HCT116 (cell line): ENCODE results near the gene CCDC188. TPM values are rescaled to one million over a fixed set of nuclear protein-coding genes. Genes with fewer than 3 reads are reported as not detected.

Experiments
- ATAC-seq: fragments of 200-7000 bp; cut with Tn5 transposase; 2 replicates; pipeline ENCODE4 v1.9.1; 2020; ENCODE audit warnings: mild to moderate bottlenecking, moderate library complexity
- BruUV-seq: library from RNA; stranded (reverse); fragments of 400-500 nt; replicated peaks from 2 replicates; lab custom pipeline; 2021; lab: Mats Ljungman, UMichigan
- CTCF ChIA-PET: fragments of 300-600 bp; sonication (Branson Sonifier 250); formaldehyde crosslinking; loops from one replicate; lab custom pipeline; 2021; ENCODE audit warnings: antibody characterized with exemption; lab: Charles Lee
- POLR2A ChIA-PET: fragments of 300-600, 350-600 bp; sonication (Branson Sonifier 250); formaldehyde crosslinking; loops from one replicate; lab custom pipeline; 2021; ENCODE audit warnings: antibody characterized with exemption; lab: Charles Lee
- RAD21 ChIA-PET, 2 experiments: fragments of 300-600 bp; sonication (Branson Sonifier 250); formaldehyde crosslinking; loops; one replicate each; lab custom pipeline; 2023; ENCODE audit warnings: low total read pairs in 2 of 2; ENCODE audit not compliant: uncharacterized antibody in 2 of 2, unreplicated experiment in 2 of 2, low non-redundant PET in 1 of 2; lab: Charles Lee
- DNase-seq: peaks from one replicate; pipeline ENCODE4 v3.0.0-alpha.2; 2010; ENCODE audit warnings: low read depth, low spot score
- H2AFZ ChIP-seq: fragments of 200-600 bp; shearing (Covaris generic), sonication (generic); 2 replicates; pipeline ENCODE4 v1.6.1; 2017; ENCODE audit warnings: low read depth, mixed run types, mixed read lengths, antibody characterized with exemption, low read length; ENCODE audit not compliant: poor library complexity, severe bottlenecking
- H3K27ac ChIP-seq: 2 replicates; pipeline ENCODE4 v1.5.1; 2012; ENCODE audit warnings: low read depth, low read length
- H3K27me3 ChIP-seq: fragments of 200-600 bp; sonication (generic); 2 replicates; pipeline ENCODE4 v1.6.1; 2016; ENCODE audit warnings: mixed run types, low read length, mixed read lengths; ENCODE audit not compliant: insufficient read depth
- H3K36me3 ChIP-seq, 2 experiments: fragments of 200-500 bp in 1 of 2; fragments of 200-600 bp in 1 of 2; sonication (Bioruptor generic) in 1 of 2; sonication (generic) in 1 of 2; 2 replicates each; pipeline versions ENCODE4 v1.5.1 to v1.6.1; 2014 to 2016; ENCODE audit warnings: low read length in 2 of 2, inconsistent platforms in 1 of 2, mixed read lengths in 1 of 2, mixed run types in 1 of 2; ENCODE audit not compliant: insufficient read depth in 2 of 2, control insufficient read depth in 1 of 2
- H3K4me1 ChIP-seq, 2 experiments: fragments of 200-600 bp in 1 of 2; sonication (generic) in 1 of 2; 2 replicates each; pipeline versions ENCODE4 v1.5.1 to v1.6.1; 2012 to 2017; ENCODE audit warnings: low read length in 2 of 2, inconsistent platforms in 1 of 2, mild to moderate bottlenecking in 1 of 2, mixed read lengths in 1 of 2, mixed run types in 1 of 2, moderate library complexity in 1 of 2; ENCODE audit not compliant: insufficient read depth in 2 of 2, control insufficient read depth in 1 of 2
- H3K4me2 ChIP-seq: fragments of 200-600 bp; sonication (generic); 2 replicates; pipeline ENCODE4 v1.6.1; 2017; ENCODE audit warnings: mixed run types, low read length, mixed read lengths
- H3K4me3 ChIP-seq, 2 experiments: fragments of 200-600 bp in 1 of 2; sonication (generic) in 1 of 2; replicated peaks in 1 of 2; 2 replicates each; pipeline ENCODE4 v1.5.1; 2011 to 2016; ENCODE audit warnings: low read length in 2 of 2, control low read depth in 1 of 2, low read depth in 1 of 2, mild to moderate bottlenecking in 1 of 2, mixed read lengths in 1 of 2, mixed run types in 1 of 2
- H3K79me2 ChIP-seq: fragments of 200-600 bp; sonication (generic); 2 replicates; pipeline ENCODE4 v1.6.1; 2017; ENCODE audit warnings: mild to moderate bottlenecking, mixed run types, low read length, moderate library complexity, mixed read lengths; ENCODE audit not compliant: insufficient read depth
- H3K9ac ChIP-seq: fragments of 200-600 bp; sonication (generic); 2 replicates; pipeline ENCODE4 v1.6.1; 2016; ENCODE audit warnings: low read length, mixed read lengths
- H3K9me2 ChIP-seq: fragments of 200-600 bp; sonication (generic), shearing (Covaris generic); 2 replicates; pipeline ENCODE4 v1.6.1; 2017; ENCODE audit warnings: mixed run types, mild to moderate bottlenecking, moderate library complexity; ENCODE audit not compliant: insufficient read depth
- H3K9me3 ChIP-seq, 2 experiments: fragments of 200-500 bp in 1 of 2; fragments of 200-600 bp in 1 of 2; sonication (Bioruptor generic) in 1 of 2; sonication (generic) in 1 of 2; 2 replicates each; pipeline ENCODE4 v1.6.1; 2014 to 2017; ENCODE audit warnings: low read length in 2 of 2, mixed read lengths in 2 of 2, inconsistent platforms in 1 of 2, low read depth in 1 of 2, mild to moderate bottlenecking in 1 of 2, mixed run types in 1 of 2, moderate library complexity in 1 of 2; ENCODE audit not compliant: control insufficient read depth in 1 of 2, insufficient read depth in 1 of 2
- H4K20me1 ChIP-seq: fragments of 200-600 bp; sonication (generic), shearing (Covaris generic); 2 replicates; pipeline ENCODE4 v1.6.1; 2017; ENCODE audit warnings: mixed run types, mild to moderate bottlenecking, moderate library complexity; ENCODE audit not compliant: insufficient read depth
- CBX3 ChIP-seq: IDR thresholded peaks from 2 replicates; pipeline ENCODE4 v1.6.1; 2012; ENCODE audit warnings: low read depth
- CEBPB ChIP-seq: IDR thresholded peaks from 2 replicates; pipeline ENCODE4 v1.6.1; 2012; ENCODE audit warnings: low read depth
- EGR1 ChIP-seq: IDR thresholded peaks from 2 replicates; pipeline ENCODE4 v1.6.1; 2012; ENCODE audit warnings: low read depth
- ELF1 ChIP-seq: IDR thresholded peaks from 2 replicates; pipeline ENCODE4 v1.6.1; 2012; ENCODE audit warnings: low read depth, borderline replicate concordance
- EZH2phosphoT487 ChIP-seq: fragments of 200-600 bp; IDR thresholded peaks from 2 replicates; pipeline ENCODE4 v1.6.1; 2018; ENCODE audit warnings: antibody characterized with exemption, borderline replicate concordance
- FOSL1 ChIP-seq: IDR thresholded peaks from 2 replicates; pipeline ENCODE4 v1.6.1; 2012; ENCODE audit warnings: low read depth
- JUND ChIP-seq: IDR thresholded peaks from 2 replicates; pipeline ENCODE4 v1.6.1; 2012
- POLR2A ChIP-seq: IDR thresholded peaks from 2 replicates; pipeline ENCODE4 v1.7.0; 2011; ENCODE audit warnings: borderline replicate concordance; ENCODE audit not compliant: insufficient read depth, insufficient read length; ENCODE audit errors: extremely low read depth
- POLR2AphosphoS5 ChIP-seq: IDR thresholded peaks from 2 replicates; pipeline ENCODE4 v1.6.1; 2011; ENCODE audit warnings: mild to moderate bottlenecking, low read depth, low read length, moderate library complexity
- SIN3A ChIP-seq: IDR thresholded peaks from 2 replicates; pipeline ENCODE4 v1.6.1; 2012; ENCODE audit warnings: low read depth
- SP1 ChIP-seq: IDR thresholded peaks from 2 replicates; pipeline ENCODE4 v1.6.1; 2012; ENCODE audit warnings: low read depth
- SRF ChIP-seq: IDR thresholded peaks from 2 replicates; pipeline ENCODE4 v1.6.1; 2012; ENCODE audit warnings: low read depth
- TCF7L2 ChIP-seq: IDR thresholded peaks from 2 replicates; pipeline ENCODE4 v1.7.0; 2011; ENCODE audit warnings: borderline replicate concordance, inconsistent platforms; ENCODE audit not compliant: insufficient read depth, insufficient read length; ENCODE audit errors: extremely low read depth
- YY1 ChIP-seq: IDR thresholded peaks from 2 replicates; pipeline ENCODE4 v1.6.1; 2011; ENCODE audit warnings: low read length, low read depth, moderate library complexity, mild to moderate bottlenecking; ENCODE audit not compliant: insufficient replicate concordance; ENCODE audit errors: extremely low read depth
- ZFX ChIP-seq: fragments of 450-650 bp; IDR thresholded peaks from 2 replicates; pipeline ENCODE4 v1.6.1; 2017
- ZNF274 ChIP-seq: fragments of 200-500 bp; sonication (Bioruptor generic); IDR thresholded peaks from 2 replicates; pipeline ENCODE4 v1.6.1; 2014; ENCODE audit warnings: mild to moderate bottlenecking, low read depth, low read length, inconsistent platforms
- intact Hi-C: fragments of 100-400 bp; cut with micrococcal nuclease; formaldehyde crosslinking; loops from 2 replicates; pipeline ENCODE4 v1.10.0; 2022
- total RNA-seq: library from RNA; stranded (reverse); gene quantifications from one replicate; pipeline ENCODE4 v1.2.1, GENCODE V29; 2021; ENCODE audit not compliant: unreplicated experiment
- TF ChIP-seq, protein P1 (sequence below): IDR thresholded peaks from 2 replicates; pipeline ENCODE4 v1.6.1; 2012
- TF ChIP-seq, protein P2 (sequence below), 3 experiments: fragments of 200-600 bp in 1 of 3; sonication (generic) in 1 of 3; IDR thresholded peaks in 2 of 3; conservative IDR thresholded peaks in 1 of 3; 2 replicates each; pipeline ENCODE4 v1.5.1; 2012 to 2017; ENCODE audit warnings: low read depth in 2 of 3, low read length in 2 of 3, antibody characterized with exemption in 1 of 3, borderline replicate concordance in 1 of 3, control low read depth in 1 of 3, mild to moderate bottlenecking in 1 of 3, mixed read lengths in 1 of 3, mixed run types in 1 of 3, moderate library complexity in 1 of 3; ENCODE audit not compliant: insufficient read depth in 1 of 3

CCDC188 gene
- total RNA-seq, 1 experiment from 2014 or later: not detected

DNA sequence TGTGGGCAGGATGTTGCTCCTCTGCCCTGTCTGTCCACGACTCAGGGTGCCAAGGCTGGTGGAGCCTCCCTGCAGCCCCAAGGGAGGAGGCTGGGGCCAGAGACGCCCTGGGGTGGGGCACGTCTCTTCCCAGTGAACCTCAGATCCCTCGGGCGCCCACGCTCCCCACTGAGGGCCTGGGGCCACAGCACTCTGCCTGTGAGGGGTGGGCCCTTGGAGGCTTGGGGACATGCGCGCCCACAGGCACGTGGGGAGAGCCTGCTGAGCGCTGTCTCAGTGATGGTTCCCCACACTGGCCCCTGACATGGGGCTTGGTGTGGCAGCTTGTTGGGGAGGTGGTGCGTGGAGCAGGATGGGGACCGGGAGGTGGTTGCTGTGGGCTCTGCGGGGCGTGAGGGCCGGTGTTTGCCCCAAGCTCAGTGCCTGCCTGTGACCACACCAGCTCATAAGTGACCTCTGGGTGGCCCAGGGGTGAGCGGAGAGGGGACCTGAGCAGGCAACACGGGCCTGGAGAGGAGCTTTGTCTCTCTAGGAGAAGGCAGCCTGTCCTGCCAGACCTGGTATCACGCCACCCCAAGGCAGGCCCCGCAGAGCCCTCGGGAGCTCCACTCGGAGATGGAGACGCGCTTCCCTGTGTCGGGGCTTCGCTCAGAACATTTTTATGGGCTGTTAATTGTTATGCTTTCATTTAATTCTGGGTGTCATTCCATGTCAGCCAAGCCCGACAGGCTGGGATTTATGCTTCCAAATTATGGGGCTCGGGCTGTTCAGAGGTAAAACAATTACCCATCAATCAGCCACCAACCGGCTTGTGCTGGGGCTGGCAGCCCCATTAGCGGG, 27.4 kb upstream of the CCDC188 start:
- Histone ChIP-seq H3K9ac (no peak overlapping the region), H3K4me2 (no peak overlapping the region), H3K9me3 (no peaks in the 10 kb centered on the region), H3K9me2 (no peaks in the 10 kb centered on the region), H3K27ac (no peak overlapping the region), H2AFZ (no peak overlapping the region), H3K4me1 (no peaks in the 10 kb centered on the region; a peak in 1 of 4 replicates), H3K27me3 (no peaks in the 10 kb centered on the region), H3K79me2 (no peaks in the 10 kb centered on the region), H3K4me3 (no peak overlapping the region), H3K36me3 (no peaks in the 10 kb centered on the region), H4K20me1 (no peaks in the 10 kb centered on the region)
- intact Hi-C loops: no loop called here
- RAD21 ChIA-PET: no interaction called here
- DNase-seq (no peak), ATAC-seq (no peak)
- CTCF ChIA-PET: interaction anchor here (1.3 kb wide), 1 partner anchor 12 kb away, joined by 3 read pairs; no protein-coding TSS in a partner anchor
- no TSS peak for BruUV-seq
- POLR2A ChIA-PET: no interaction called here
- no peak for TF ChIP-seq FOSL1
- TF ChIP-seq SRF: no peak
- TF ChIP-seq CEBPB: no peak

DNA sequence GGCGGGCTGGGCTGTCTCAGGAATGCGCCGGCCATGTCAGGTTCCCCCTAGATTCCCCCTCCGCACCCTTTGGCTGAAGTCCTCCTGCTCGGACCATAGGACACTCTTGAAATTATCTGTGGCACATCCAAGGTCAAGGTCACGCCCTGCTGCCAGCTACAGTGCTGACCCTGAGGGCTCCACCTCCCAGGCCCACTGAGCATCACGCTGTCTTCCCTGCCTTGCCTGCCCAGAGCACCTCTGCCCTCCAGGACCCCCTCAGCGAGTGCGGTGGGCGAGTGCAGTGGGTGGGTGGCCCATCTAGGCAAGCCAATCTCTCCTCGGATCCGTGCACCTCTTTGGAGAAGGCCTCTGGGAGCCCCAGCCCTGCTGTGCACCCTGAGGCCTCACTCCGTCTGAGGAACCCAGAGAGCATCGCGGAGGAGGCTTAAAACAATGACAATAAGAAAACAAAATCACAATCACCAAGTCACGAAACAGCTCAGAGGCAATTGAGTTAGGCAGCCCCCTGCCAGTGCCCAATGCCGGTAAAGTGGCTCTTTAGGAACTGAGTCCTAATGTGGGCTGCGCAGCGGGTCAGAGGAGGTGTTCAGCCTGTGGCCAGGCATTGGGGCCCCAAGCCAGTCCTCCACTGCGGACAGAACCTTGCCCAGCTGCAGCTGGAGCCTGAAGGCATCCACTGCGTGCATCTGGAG, 26.5 kb upstream of the CCDC188 start:
- intact Hi-C loops: no loop called here
- Histone ChIP-seq H3K4me3 (no peak overlapping the region), H3K9me3 (no peaks in the 10 kb centered on the region), H3K27me3 (no peaks in the 10 kb centered on the region), H3K79me2 (no peaks in the 10 kb centered on the region), H2AFZ (no peak overlapping the region), H3K4me2 (no peak overlapping the region), H3K9ac (no peak overlapping the region), H3K9me2 (no peaks in the 10 kb centered on the region), H3K4me1 (no peaks in the 10 kb centered on the region; a peak in 1 of 4 replicates), H3K36me3 (no peaks in the 10 kb centered on the region), H4K20me1 (no peaks in the 10 kb centered on the region), H3K27ac (no peak overlapping the region)
- ChIA-PET CTCF (interaction anchor here (1.3 kb wide), 1 partner anchor 11 kb away, joined by 3 read pairs; no protein-coding TSS in a partner anchor), POLR2A (no interaction called here), RAD21 (no interaction called here)
- no TSS peak for BruUV-seq
- DNase-seq (no peak), ATAC-seq (no peak)
- TF ChIP-seq POLR2AphosphoS5 (no peak), SIN3A (no peak), SP1 (no peak), EGR1 (no peak), TCF7L2 (no peak), ZNF274 (no peak), POLR2A (no peak), JUND (no peak), YY1 (no peak), SRF (no peak), EZH2phosphoT487 (no peak), CBX3 (no peak), ELF1 (no peak), CEBPB (no peak), ZFX (no peak)
- TF ChIP-seq, protein P1, sequence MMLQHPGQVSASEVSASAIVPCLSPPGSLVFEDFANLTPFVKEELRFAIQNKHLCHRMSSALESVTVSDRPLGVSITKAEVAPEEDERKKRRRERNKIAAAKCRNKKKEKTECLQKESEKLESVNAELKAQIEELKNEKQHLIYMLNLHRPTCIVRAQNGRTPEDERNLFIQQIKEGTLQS: no peak
- TF ChIP-seq, protein P2, sequence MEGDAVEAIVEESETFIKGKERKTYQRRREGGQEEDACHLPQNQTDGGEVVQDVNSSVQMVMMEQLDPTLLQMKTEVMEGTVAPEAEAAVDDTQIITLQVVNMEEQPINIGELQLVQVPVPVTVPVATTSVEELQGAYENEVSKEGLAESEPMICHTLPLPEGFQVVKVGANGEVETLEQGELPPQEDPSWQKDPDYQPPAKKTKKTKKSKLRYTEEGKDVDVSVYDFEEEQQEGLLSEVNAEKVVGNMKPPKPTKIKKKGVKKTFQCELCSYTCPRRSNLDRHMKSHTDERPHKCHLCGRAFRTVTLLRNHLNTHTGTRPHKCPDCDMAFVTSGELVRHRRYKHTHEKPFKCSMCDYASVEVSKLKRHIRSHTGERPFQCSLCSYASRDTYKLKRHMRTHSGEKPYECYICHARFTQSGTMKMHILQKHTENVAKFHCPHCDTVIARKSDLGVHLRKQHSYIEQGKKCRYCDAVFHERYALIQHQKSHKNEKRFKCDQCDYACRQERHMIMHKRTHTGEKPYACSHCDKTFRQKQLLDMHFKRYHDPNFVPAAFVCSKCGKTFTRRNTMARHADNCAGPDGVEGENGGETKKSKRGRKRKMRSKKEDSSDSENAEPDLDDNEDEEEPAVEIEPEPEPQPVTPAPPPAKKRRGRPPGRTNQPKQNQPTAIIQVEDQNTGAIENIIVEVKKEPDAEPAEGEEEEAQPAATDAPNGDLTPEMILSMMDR (IDR thresholded peaks at IDR 0.05 in 2 of 3, conservative IDR thresholded peaks at IDR 0.05 in 1 of 3; ENCODE audit: borderline replicate concordance in 1 of 3, insufficient read depth in 1 of 3, low read depth in 2 of 3, low read length in 2 of 3): no peak
